C4-2B (cell line): ENCODE data around the gene AUH.
A peak's percentile ranks its signal among the peaks of the same experiment; 100 is the strongest.
"Not testable (repeated sequence)": the region's sequence is repeated elsewhere in the genome, so short reads cannot be mapped to it uniquely, and the experiment has no call there.

Experiments used
- H3K27ac ChIP-seq: fragments of 450-650 bp; 2 replicates; pipeline ENCODE4 v1.5.1; 2017
- CTCF ChIP-seq: fragments of 450-650 bp; conservative IDR thresholded peaks from 2 replicates; pipeline ENCODE4 v1.5.1; 2017; ENCODE audit warnings: mild to moderate bottlenecking
- ZFX ChIP-seq: fragments of 450-650 bp; IDR thresholded peaks from 2 replicates; pipeline ENCODE4 v1.6.1; 2017

The AUH gene

DNA sequence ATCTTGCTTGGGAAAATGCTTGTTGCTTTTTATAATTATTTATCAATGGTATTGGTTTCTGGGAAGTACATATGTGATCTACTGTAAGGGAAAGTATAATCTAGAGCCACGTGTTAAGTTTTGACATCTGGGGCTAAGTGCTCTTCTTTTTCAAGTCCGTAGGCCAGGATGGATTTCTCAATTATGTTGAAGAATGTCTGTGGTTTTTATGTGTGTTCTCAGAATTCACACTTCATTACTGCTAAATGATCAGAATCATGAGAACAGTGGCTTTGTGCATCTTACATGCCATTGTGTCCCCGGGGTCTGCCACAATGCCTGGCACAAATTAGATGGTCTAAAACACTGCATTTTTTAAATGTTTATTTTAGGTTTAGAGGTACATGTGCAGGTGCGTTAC, 14.5 kb upstream of the AUH start:
- H3K27ac ChIP-seq = no peak overlapping the region
- no peak for TF ChIP-seq CTCF
- TF ChIP-seq ZFX = no peak

GRCh38 chr9:91374939-91375338, 13.2 kb upstream of the AUH start:
- TF ChIP-seq CTCF (no peak), ZFX (no peak)
- H3K27ac ChIP-seq = no peak overlapping the region

DNA sequence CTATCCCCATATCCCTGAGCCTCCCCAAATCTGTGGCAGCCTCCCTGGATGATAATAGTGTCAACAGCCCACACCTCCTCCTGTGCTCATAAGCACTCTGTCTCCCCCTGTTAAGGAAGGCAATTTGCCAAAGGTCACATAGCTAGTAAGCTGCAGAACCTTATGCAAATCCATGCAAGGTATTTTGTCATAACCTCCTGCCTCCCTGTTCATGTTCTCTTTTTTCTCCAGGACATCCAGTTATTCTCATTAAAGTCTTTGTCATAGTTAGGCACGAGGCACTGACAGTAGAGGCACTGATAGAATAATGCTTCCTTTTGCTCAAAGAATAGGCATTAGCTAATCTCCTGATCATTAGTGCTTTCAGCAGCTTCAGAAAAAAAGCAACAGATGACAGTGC, 10.2 kb upstream of the AUH start:
- no peak for TF ChIP-seq CTCF
- TF ChIP-seq ZFX = no peak
- no peak overlapping the region for H3K27ac ChIP-seq

DNA sequence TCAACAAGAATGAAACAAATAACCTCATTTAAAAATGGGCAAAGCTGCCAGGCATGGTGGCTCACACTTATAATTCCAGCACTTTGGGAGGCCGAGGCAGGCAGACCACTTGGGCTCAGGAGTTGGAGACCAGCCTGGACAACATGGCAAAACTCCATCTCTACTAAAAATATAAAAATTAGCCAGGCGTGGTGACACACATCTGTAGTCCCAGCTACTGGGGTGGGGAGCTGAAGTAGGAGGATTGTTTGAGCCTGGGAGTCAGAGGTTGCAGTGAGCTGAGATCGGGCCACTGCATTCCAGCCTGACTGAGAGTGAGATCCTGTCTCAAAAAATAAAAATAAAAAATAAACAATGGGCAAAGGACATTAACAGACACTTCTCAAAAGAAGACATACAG, 8.3 kb upstream of the AUH start:
- not testable (repeated sequence) for H3K27ac ChIP-seq

DNA sequence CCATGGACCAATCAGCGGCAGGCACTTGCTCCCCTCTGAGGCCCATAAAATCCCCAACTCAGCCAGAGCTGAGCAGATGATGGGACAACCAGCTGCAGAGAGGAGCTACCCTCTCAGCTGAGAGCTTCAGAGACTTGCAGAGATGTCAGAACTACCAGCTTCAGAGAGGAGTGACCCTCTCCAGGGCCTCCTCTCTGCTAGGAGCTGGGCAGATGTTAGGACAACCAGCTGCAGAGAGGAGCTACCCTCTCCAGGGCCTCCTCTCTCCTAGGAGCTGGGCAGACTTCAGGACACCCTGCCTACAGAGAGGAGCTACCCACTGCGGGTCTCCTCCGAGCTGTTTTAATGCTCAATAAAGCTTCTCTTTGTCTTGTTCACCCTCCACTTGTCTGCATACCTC, 3.0 kb upstream of the AUH start:
- TF ChIP-seq CTCF = no peak
- no peak for TF ChIP-seq ZFX
- no peak overlapping the region for H3K27ac ChIP-seq

- TF ChIP-seq CTCF (no peak), ZFX (no peak)
- H3K27ac ChIP-seq = no peak overlapping the region
Measured at GRCh38 chr9:91364005-91364404, 2.3 kb upstream of the AUH start.

DNA sequence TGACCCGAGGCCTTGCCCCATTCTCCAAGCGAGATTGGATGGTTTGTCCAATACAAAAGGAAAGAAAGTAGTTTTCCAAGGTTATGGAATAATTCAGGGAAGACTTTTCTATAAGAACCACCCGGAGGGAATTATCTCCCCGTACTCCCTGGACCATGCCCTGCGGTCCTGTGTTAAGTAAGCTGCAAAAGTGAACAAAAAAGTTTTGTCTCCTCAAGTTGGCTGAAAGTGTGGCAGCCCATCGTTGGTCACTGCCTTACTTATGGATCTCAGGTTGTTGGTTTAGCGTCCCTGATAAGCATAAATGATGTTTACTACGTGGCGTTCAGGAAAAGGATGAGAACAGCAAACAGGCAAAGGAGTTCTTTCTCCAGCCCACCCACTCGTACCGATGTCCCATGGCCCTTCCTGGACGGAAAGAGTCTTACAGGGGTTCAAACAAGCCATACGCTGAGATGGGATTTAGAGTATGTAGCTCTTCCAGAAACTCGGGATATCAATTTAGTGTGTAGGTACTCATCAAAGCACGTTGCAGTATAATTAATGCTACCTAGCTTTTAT, 413 bp upstream of the AUH start:
- peak overlapping the region; percentile 76 for H3K27ac ChIP-seq
- no peak for TF ChIP-seq CTCF
- no peak for TF ChIP-seq ZFX

GRCh38 chr9:91360551-91361290, 997 bp downstream of the AUH start:
- no peak for TF ChIP-seq ZFX
- TF ChIP-seq CTCF = no peak
- H3K27ac ChIP-seq = peak overlapping the region; percentile 76
